ENCODE data around the gene GTF2H1.
"Not testable (repeated sequence)": the region's sequence is repeated elsewhere in the genome, so short reads cannot be mapped to it uniquely, and the experiment has no call there.

GTF2H1 gene

GRCh38 chr11:18320617-18321016, 1.8 kb upstream of the GTF2H1 start:
- no peak for DNase-seq

GRCh38 chr11:18321578-18321968, 794 bp upstream of the GTF2H1 start:
- no peak for DNase-seq

- DNase-seq = no peak
These were observed 627 bp downstream of the GTF2H1 start for GRCh38 chr11:18322818-18323570.

DNA sequence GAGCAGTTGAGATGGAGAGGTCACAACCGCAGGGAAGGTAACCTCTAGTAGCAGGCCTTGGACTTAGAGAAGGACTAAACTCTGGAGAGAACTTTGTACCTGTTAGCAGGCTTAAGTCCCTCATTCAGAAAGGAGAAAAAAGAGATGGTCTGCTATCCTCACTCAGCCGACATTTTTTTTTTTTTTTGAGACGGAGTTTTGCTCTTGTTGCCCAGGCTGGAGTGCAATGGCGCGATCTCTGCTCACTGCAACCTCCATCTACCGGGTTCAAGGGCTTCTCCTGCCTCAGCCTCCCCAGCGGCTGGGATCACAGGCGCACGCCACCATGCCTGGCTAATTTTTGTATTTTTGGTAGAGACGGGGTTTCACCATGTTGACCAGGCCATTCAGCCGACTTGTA, 1.5 kb downstream of the GTF2H1 start:
- not testable (repeated sequence) for DNase-seq

GRCh38 chr11:18324381-18324780, 2.0 kb downstream of the GTF2H1 start:
- DNase-seq = no peak

GRCh38 chr11:18329196-18329870, 7.0 kb downstream of the GTF2H1 start:
- no peak for DNase-seq

GRCh38 chr11:18330921-18331320, 8.6 kb downstream of the GTF2H1 start:
- DNase-seq = no peak

DNA sequence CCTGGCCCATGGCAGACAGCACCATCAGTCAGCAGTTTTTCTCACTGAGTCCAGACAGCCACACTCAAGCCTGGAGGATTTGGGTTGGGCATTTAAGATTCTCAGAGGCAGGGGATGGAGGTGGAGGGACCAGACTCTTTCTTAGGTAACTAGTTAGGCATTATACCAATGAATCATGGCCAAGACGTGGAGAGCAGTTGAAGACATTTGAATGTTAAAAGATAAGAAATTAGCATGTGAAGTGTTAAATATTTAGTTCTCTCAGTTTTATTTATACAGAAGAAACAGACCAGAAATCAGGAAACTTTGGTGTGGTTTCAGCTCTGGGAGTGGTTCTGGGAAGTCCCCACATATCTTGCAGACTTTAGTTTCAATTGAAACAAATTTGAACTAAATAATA, 9.9 kb downstream of the GTF2H1 start:
- no peak for DNase-seq

DNA sequence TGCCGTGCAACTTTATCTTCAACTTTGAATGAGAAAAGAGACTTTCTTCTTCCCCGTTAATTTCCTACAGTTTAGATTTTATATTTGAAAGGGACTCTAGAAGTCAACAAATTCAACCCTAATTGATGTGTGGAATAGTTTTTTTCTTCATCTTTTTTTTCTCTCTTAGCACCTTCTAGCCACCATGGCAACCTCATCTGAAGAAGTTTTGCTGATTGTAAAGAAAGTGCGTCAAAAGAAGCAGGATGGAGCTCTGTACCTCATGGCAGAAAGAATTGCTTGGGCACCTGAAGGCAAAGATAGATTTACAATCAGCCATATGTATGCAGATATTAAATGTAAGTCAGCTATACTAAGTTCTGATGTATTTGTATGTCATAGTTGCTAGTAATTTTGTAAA, 10.5 kb downstream of the GTF2H1 start:
- no peak for DNase-seq

DNA sequence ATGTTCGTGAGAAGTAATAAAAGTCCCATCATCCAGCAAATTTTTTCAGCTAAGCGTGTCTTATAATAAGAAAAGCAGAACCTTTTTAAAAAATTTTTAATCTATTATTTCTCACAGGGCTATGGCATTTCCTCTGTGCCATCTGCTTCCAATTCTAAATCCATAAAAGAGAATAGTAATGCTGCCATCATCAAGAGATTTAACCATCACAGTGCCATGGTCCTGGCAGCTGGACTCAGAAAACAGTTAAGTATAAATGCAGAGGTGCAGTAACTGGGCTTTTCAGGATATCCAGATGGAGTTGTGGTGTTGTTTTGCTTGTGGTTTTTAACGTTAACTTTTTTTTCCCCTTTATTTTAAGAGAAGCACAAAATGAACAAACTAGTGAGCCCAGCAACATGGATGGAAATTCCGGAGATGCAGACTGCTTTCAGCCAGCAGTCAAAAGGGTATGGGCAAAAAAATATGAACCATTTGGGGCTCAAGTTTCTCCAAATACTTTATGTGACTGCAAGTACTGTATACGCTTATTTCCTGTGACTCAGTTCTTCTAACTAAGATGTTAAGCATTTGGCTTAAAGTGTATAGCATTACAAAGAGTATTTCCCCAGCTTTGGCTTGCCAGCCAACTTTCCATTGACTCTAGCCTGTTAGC, 25.2 kb downstream of the GTF2H1 start:
- DNase-seq = no peak

- no peak for DNase-seq
These were observed 30.2 kb downstream of the GTF2H1 start for GRCh38 chr11:18352581-18352980.

DNA sequence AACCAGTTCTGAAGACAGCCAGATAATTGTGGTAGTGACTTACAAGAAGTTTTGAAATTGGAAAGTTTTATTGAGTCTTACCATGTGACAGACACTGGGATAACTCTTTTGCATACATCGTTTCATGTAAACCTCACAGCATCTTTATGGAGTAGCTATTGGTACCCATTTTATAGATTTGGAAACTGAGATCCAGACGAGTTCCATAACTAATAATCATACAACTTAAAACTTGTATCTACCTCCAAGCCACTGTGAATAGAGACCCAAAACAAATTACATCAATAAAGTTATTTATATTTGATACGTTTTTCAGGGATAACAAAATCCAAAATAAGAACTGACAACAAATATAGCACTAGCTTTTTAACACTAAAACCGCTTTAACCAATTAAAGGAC, 36.3 kb downstream of the GTF2H1 start:
- DNase-seq = no peak

GRCh38 chr11:18361154-18361553, 38.8 kb downstream of the GTF2H1 start:
- DNase-seq = no peak

DNA sequence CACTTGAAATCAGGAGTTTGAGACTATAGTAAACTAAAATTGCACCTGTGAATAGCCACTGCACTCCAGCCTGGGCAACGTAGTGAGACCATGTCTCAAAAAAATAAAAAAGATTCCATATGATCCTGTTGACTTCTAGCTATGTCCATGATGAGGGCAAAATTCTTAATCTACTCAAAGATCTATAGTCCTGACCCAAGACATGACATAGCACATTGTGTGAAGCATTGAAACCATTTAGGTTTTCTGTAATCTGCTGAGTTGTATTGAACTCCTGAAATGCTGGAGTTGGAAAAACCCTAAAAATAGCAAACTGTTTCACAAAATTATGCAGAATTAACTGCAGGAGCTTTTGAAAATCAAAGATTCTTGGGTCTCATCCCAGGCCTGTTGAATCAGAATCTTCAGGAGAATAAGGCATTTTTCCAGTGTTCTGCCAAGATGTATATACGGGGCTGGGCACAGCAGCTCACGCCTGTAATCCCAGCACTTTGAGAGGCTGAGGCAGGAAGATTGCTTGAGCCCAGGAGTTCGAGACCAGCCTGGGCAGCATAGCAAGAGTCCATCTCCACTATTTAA, 42.2 kb downstream of the GTF2H1 start:
- no peak for DNase-seq

DNA sequence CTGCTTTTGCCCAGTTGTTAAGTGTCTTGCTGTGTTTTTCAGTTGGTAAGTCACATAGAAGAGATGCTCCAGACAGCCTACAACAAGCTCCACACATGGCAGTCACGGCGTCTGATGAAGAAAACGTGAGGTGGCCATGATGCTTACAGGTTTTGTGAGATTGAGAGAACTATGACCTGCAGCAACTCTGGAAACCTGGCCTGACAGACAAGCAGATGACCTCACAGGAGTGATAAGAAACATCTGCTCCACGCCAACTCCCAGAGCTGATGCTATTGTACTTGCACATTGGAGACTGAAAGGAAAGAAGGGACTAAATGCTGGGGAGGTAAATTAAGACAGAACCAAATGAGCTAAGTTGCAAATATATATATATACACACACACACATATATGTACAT, 43.4 kb downstream of the GTF2H1 start:
- DNase-seq = no peak

GRCh38 chr11:18366286-18366685, 43.9 kb downstream of the GTF2H1 start:
- DNase-seq = no peak

GRCh38 chr11:18367431-18367830, 45.1 kb downstream of the GTF2H1 start:
- no peak for DNase-seq

DNA sequence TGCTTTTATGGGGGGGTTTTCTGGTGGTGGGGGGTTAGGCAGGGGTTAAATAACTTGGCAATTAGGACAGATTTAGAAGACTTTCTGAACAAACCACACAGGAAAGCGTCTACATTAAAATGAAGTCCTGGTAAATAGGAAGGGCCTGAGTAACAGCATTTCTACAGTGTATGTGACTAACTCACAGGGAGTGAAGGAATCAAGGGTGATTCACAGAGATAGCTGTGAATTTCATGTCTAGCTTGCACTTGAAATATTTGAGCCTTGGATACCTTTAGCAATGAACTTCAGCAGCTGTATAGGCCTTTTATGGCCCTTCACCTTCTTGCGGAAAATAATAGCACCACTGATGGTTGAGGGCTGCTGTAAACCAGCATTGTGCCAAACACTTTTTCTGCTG, 45.9 kb downstream of the GTF2H1 start:
- DNase-seq = no peak

DNA sequence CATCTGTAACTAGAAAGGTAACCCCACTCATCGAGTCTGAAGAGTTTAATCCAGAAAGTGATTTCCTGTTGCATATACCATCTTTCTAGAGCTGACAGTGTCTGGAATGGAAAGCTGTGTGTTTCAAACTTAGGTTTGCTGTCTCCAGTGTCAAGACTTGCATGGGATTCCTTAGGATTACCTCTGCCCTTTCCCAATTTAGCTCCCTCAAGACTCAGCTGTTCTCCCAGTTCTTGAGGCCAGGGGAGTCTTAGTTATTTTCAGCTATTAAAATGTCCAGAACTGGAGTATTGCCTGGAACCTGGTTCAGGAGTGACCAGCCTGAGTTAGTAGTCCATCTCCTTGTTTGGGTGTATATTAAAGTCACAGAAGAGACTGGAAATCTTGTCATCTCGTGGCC, 47.0 kb downstream of the GTF2H1 start:
- DNase-seq = no peak

GRCh38 chr11:18371279-18371678, 48.9 kb downstream of the GTF2H1 start:
- DNase-seq = no peak

- no peak for DNase-seq
These were observed 49.8 kb downstream of the GTF2H1 start for GRCh38 chr11:18372201-18372600.

DNA sequence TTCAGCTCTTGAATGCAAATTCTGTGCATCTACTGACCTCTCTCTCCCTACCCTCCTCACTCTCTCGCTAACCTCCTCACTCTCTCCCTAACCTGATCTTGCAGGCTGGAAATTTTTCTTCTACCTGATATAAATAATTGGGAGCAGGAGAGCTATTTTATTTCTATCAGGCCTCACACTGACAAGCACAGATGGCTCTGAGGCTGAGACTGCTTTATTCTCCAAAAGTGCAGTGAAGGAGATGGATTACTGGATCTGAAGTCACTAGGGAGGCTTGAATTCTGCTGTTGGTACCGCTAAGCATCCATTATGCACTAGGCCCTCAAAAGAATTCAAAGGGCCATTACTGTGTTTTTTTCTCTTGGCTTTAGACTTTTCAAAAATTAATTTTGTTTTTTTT, 52.6 kb downstream of the GTF2H1 start:
- no peak for DNase-seq

DNA sequence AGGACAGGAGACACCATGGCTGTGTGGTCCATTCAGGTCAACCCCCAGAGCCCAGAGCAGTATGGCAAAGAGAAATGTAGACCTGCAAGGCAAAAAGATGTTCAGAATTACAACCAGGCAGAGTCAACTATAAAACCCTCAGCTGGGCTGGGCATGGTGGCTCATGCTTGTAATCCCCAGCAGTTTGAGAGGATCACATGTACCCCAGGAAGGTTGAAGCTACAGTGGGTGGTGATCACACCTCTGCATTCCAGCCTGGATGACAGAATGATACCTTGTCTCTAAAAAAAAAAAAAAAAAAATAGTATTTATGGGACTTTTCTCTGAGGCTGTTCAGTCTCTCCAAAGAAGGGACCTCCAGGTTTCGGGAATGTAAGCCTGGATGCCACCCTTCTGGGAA, 53.6 kb downstream of the GTF2H1 start:
- DNase-seq = no peak

GRCh38 chr11:18379201-18379600, 56.8 kb downstream of the GTF2H1 start:
- DNase-seq = no peak

Measured in right hindlimb (tissue), 1 donor.